Subcutaneous adipose tissue (tissue), 4 donors: ENCODE data around the gene SYF2. TPM values are rescaled to one million over a fixed set of nuclear protein-coding genes. Genes with fewer than 3 reads are reported as not detected.

Source experiments
- total RNA-seq, 4 donors: library from RNA; depleted of rRNA; stranded (reverse); fragments of >200 nt; gene quantifications; one replicate each; pipeline ENCODE4 v1.1.0, GENCODE V29; 2016
- TF ChIP-seq, protein P1 (sequence below): fragments of 450-650 bp; IDR thresholded peaks from one replicate; pipeline ENCODE4 v1.5.1; 2016; ENCODE audit warnings: low read depth, mild to moderate bottlenecking, control low read depth, antibody characterized with exemption, moderate library complexity

Gene SYF2
- total RNA-seq, 4 donors from 2014 or later, result 47.5 to 81.7 (median 76.4) TPM

DNA sequence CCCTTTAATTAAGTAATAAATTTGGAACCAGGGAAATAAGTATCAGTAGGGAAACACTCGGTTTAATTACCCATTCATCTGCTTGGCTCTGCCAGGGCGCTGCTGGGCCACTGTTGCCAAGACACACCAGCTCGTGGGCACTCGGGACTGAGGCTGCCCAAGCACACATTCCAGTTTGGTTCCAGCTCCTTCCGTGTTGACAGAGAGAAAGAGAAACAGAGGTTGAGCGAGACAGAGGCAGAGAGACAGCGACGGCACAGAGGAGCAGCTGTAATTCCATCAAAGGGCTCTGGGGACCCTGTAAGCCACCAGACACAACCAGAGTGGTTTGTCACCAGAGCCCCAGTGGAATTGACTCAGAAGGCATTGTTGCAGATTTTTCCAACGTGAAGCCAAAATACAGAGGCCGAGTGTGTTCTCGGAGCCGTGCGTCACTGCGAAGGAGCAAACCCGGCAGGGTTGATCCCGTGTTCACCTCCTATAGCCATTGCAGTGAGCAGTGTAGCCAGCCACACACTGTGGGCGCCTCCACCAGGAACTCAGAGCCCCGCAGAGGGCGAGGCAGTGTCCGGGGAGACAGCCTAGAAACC, 33.5 kb downstream of the SYF2 start:
- TF ChIP-seq, protein P1, sequence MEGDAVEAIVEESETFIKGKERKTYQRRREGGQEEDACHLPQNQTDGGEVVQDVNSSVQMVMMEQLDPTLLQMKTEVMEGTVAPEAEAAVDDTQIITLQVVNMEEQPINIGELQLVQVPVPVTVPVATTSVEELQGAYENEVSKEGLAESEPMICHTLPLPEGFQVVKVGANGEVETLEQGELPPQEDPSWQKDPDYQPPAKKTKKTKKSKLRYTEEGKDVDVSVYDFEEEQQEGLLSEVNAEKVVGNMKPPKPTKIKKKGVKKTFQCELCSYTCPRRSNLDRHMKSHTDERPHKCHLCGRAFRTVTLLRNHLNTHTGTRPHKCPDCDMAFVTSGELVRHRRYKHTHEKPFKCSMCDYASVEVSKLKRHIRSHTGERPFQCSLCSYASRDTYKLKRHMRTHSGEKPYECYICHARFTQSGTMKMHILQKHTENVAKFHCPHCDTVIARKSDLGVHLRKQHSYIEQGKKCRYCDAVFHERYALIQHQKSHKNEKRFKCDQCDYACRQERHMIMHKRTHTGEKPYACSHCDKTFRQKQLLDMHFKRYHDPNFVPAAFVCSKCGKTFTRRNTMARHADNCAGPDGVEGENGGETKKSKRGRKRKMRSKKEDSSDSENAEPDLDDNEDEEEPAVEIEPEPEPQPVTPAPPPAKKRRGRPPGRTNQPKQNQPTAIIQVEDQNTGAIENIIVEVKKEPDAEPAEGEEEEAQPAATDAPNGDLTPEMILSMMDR, result no peak

DNA sequence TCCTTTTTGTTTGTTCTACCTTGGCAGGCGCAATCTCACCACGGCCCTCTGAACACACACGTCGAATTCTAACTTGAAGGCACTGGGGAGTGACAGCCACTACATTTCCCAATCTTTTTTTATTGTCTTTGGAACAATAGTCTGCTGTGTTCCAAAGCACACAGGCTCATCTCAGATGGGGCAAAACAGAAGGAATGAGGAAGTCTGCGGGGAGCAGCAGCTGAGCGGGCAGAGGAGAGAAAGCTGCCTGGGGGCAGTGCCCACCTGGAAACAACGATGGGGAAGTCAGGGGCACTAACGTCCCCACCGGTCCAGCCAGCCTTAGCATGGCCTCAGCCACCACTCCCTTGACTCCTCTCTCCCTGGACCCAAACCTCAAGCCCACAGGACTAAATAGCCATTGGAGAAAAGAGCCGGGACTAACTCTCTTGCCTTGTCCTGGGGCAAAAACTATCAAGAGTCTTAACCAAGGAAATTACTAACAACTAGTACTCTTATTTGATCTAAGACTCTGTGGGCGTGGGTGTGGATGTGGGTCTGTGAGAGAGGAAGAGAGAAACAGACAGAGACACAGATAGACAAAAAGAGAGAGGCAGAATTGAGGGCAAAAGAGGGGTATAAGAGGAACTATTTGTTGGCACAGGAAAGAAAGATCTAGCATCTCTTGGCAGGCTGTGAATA, 34.2 kb downstream of the SYF2 start:
- TF ChIP-seq, protein P1, result no peak

GRCh38 chr1:25197235-25197975, 34.9 kb downstream of the SYF2 start:
- TF ChIP-seq, protein P1, result no peak

DNA sequence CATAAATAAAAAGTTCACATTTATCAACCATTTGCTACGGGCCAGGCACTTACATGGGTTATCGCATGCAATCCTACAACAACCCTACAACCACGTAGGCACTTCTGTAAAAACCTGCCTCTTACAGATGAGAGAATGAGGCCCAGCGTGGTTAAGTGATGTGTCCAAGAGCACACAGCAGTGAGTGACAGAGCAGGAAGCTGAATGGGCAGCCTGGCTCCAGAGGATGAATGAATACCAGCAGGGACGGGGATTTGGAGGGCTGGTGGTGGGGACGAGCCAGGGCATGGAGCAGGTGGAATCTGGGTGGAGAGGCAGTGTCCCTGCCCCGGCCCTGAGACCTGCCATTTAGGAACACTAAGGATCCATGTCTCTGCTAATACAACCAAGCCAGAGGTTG, 35.5 kb downstream of the SYF2 start:
- TF ChIP-seq, protein P1, result no peak

- TF ChIP-seq, protein P1, result no peak
Measured at GRCh38 chr1:25195835-25196234, 36.5 kb downstream of the SYF2 start.

DNA sequence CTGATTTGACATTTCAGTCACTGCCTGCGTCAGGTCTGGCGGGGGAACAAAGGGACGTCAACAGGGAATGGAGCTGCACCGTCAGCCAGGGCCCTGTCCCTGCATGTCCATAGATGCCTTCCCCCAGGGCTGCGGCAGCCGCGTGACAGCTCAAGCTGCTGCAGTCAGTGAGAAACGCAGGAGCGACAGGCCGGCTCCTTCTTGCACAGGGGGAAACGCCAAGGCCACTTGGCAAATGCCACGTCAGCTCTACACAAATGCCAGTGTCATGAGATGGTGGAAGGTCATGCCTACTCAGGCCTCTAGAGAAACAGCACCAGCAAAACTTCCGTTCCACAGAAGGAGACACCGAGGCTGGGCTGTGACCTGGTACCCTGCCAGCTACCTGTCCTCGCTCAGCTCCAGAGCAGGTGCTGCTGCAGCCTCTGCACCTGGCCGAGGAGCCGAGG, 37.7 kb downstream of the SYF2 start:
- TF ChIP-seq, protein P1, result no peak

- TF ChIP-seq, protein P1, result no peak
Measured at GRCh38 chr1:25194054-25194453, 38.2 kb downstream of the SYF2 start.
